Fibroblast of the aortic adventitia (primary cell): ENCODE data around the gene CACNA1B. TPM values are rescaled to one million over a fixed set of nuclear protein-coding genes. Genes with fewer than 3 reads are reported as not detected.
"Not testable (repeated sequence)": the region's sequence is repeated elsewhere in the genome, so short reads cannot be mapped to it uniquely, and the experiment has no call there.

Experiments used
- DNase-seq: peaks from one replicate; pipeline ENCODE4 v3.0.0-alpha.2; 2010; ENCODE audit warnings: low read depth
- H3K4me3 ChIP-seq: 2 replicates; pipeline ENCODE4 v1.5.1; 2011; ENCODE audit warnings: low read depth, mild to moderate bottlenecking, control low read depth, low read length, moderate library complexity
- CTCF ChIP-seq: IDR thresholded peaks from 2 replicates; pipeline ENCODE4 v1.5.1; 2011; ENCODE audit warnings: mild to moderate bottlenecking, low read length, control low read depth, inconsistent platforms; ENCODE audit not compliant: insufficient read depth
- total RNA-seq: library from RNA; depleted of rRNA; stranded (reverse); fragments of >200 nt; gene quantifications from 2 replicates; pipeline ENCODE4 v1.2.3, GENCODE V29; 2012; ENCODE audit warnings: low replicate concordance

The CACNA1B gene
- total RNA-seq, 1 donor = under 0.01 TPM

GRCh38 chr9:137881591-137882505 lies 4.3 kb downstream of the CACNA1B start:
- TF ChIP-seq CTCF = no peak

GRCh38 chr9:137882506-137882821 lies 4.9 kb downstream of the CACNA1B start:
- TF ChIP-seq CTCF = no peak
- DNase-seq = no peak
- no peak overlapping the region for H3K4me3 ChIP-seq

More at GRCh38 chr9:137881591-137882505, 4.3 kb downstream of the CACNA1B start:
- DNase-seq = no peak
- no peak overlapping the region for H3K4me3 ChIP-seq

- H3K4me3 ChIP-seq, DNase-seq: not testable (repeated sequence)
These were observed 6.4 kb downstream of the CACNA1B start for GRCh38 chr9:137883977-137884376.

- DNase-seq, H3K4me3 ChIP-seq: not testable (repeated sequence)
These were observed 7.0 kb downstream of the CACNA1B start for GRCh38 chr9:137884547-137884946.

GRCh38 chr9:137885121-137885520 lies 7.5 kb downstream of the CACNA1B start:
- H3K4me3 ChIP-seq, DNase-seq: not testable (repeated sequence)

GRCh38 chr9:137888621-137889020 lies 11.0 kb downstream of the CACNA1B start:
- not testable (repeated sequence) for DNase-seq

GRCh38 chr9:137889966-137890365 lies 12.4 kb downstream of the CACNA1B start:
- H3K4me3 ChIP-seq, DNase-seq: not testable (repeated sequence)

More at GRCh38 chr9:137888621-137889020, 11.0 kb downstream of the CACNA1B start:
- not testable (repeated sequence) for H3K4me3 ChIP-seq

- DNase-seq = not testable (repeated sequence)
These were observed 13.4 kb downstream of the CACNA1B start for GRCh38 chr9:137890768-137891587.

GRCh38 chr9:137891588-137892423 lies 14.2 kb downstream of the CACNA1B start:
- no peak for TF ChIP-seq CTCF
- H3K4me3 ChIP-seq = no peak overlapping the region
- no peak for DNase-seq

More at GRCh38 chr9:137890768-137891587, 13.4 kb downstream of the CACNA1B start:
- not testable (repeated sequence) for H3K4me3 ChIP-seq
